Left lung (tissue), 10 donors: ENCODE results near the gene MPG. TPM values are rescaled to one million over a fixed set of nuclear protein-coding genes. Genes with fewer than 3 reads are reported as not detected.

ENCODE experiments used
- ATAC-seq: fragments of 200-7000 bp; cut with Tn5 transposase; one replicate; pipeline ENCODE4 v1.9.1; 2020; ENCODE audit warnings: moderate library complexity
- DNase-seq, 4 donors: peaks; one replicate each; pipeline ENCODE4 v3.0.0-alpha.2; 2013 to 2020
- H3K27ac ChIP-seq, 2 donors: fragments of 200-600 bp; sonication (generic) in 1 of 2; one replicate each; pipeline versions ENCODE4 v1.5.0 to v1.8.0; 2020 to 2021
- H3K27me3 ChIP-seq, 2 donors: fragments of 200-600 bp; sonication (generic) in 1 of 2; one replicate each; pipeline versions ENCODE4 v1.5.0 to v1.8.0; 2020 to 2021
- H3K36me3 ChIP-seq, 2 donors: fragments of 200-600 bp; sonication (generic) in 1 of 2; one replicate each; pipeline versions ENCODE4 v1.5.0 to v1.8.0; 2020 to 2021
- H3K4me1 ChIP-seq, 2 donors: fragments of 200-600 bp; one replicate each; pipeline ENCODE4 v1.8.0; 2021
- H3K4me3 ChIP-seq, 2 donors: fragments of 200-600 bp; sonication (generic) in 1 of 2; one replicate each; pipeline versions ENCODE4 v1.5.0 to v1.8.0; 2020 to 2021; ENCODE audit warnings: mild to moderate bottlenecking in 1 of 2
- H3K9me3 ChIP-seq, 2 donors: fragments of 200-600 bp; sonication (generic) in 1 of 2; one replicate each; pipeline versions ENCODE4 v1.5.0 to v1.8.0; 2020 to 2021
- intact Hi-C, 2 donors: fragments of 100-400 bp; cut with DNase I; formaldehyde crosslinking; loops; one replicate each; pipeline versions ENCODE4 v1.11.2 to v1.14.2; 2022
- polyA plus RNA-seq, 6 donors: library from polyadenylated mRNA; unstranded; fragments of 120-200 nt; gene quantifications; one replicate each; pipeline ENCODE4 v1.2.1, GENCODE V29; 2013; ENCODE audit not compliant: insufficient read length in 6 of 6
- total RNA-seq, 2 donors: library from RNA; stranded (reverse); fragmentation: NEBNext Ultra II Directional; extraction: Animal tissue kit (Norgen Biotek cat#: 25700); gene quantifications; one replicate each; pipeline ENCODE4 v1.2.1, GENCODE V29; 2021
- TF ChIP-seq, protein P1 (sequence below), 2 donors: fragments of 200-600 bp; sonication (generic) in 1 of 2; IDR thresholded peaks; one replicate each; pipeline versions ENCODE4 v1.5.0 to v1.8.0; 2021; ENCODE audit warnings: antibody characterized with exemption in 2 of 2
- donor health status: DM: no; HTN: yes; CAD: no.
- donor health status: DM: no; HTN: no; CAD: no.

The MPG gene
- total and polyA plus RNA-seq, 8 donors: 22.2 to 47.6 (median 29.5) TPM

DNA sequence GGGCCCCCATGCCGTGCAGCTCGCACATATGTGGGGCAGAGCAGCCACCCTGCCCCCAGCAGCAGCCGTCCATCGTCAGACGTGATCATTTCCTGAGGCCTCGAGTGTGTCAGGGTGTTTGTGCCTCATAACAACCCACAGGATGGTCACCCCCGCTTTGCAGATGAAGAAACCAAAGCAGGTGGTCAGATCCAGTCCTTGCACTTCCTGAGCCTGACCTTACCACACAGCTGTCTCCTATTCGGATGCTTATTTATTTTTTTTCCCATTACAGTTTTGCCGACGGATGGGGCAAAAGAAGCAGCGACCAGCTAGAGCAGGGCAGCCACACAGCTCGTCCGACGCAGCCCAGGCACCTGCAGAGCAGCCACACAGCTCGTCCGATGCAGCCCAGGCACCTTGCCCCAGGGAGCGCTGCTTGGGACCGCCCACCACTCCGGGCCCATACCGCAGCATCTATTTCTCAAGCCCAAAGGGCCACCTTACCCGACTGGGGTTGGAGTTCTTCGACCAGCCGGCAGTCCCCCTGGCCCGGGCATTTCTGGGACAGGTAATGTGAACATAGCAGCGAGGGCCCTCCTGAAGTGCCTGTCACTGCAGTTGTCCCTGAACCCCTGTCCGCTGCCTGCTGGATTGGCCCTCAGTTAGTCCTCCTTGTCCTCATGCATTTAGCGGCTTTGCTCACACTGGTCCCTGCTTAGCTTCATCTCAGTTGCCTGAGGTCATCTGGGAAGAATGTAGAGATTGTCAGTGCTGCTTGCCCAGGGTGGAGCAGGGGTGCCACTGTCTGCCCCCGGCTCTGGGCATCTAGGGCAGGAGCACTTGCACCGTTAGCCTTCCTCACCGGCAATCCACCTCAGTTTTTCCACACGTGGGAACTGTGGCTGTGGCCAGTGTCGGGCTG, 1.4 kb downstream of the MPG start:
- peaks cover 0 to 1% of the 10 kb centered on the region in 2 donors for H3K27me3 ChIP-seq
- peak overlapping the region in 1 of 2 donors; percentile 91 for H3K4me3 ChIP-seq
- peaks cover 0 to 26% of the 10 kb centered on the region in 2 donors for H3K36me3 ChIP-seq
- H3K4me1 ChIP-seq: peaks cover 33 to 60% of the 10 kb centered on the region in 2 donors
- DNase-seq: no peak
- peak overlapping the region; percentile 80 to 93 for H3K27ac ChIP-seq
- intact Hi-C loops: no loop called here
- no peak for ATAC-seq
- H3K9me3 ChIP-seq: no peaks in the 10 kb centered on the region
- TF ChIP-seq, protein P1, sequence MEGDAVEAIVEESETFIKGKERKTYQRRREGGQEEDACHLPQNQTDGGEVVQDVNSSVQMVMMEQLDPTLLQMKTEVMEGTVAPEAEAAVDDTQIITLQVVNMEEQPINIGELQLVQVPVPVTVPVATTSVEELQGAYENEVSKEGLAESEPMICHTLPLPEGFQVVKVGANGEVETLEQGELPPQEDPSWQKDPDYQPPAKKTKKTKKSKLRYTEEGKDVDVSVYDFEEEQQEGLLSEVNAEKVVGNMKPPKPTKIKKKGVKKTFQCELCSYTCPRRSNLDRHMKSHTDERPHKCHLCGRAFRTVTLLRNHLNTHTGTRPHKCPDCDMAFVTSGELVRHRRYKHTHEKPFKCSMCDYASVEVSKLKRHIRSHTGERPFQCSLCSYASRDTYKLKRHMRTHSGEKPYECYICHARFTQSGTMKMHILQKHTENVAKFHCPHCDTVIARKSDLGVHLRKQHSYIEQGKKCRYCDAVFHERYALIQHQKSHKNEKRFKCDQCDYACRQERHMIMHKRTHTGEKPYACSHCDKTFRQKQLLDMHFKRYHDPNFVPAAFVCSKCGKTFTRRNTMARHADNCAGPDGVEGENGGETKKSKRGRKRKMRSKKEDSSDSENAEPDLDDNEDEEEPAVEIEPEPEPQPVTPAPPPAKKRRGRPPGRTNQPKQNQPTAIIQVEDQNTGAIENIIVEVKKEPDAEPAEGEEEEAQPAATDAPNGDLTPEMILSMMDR (IDR thresholded peaks at IDR 0.05): no peak

DNA sequence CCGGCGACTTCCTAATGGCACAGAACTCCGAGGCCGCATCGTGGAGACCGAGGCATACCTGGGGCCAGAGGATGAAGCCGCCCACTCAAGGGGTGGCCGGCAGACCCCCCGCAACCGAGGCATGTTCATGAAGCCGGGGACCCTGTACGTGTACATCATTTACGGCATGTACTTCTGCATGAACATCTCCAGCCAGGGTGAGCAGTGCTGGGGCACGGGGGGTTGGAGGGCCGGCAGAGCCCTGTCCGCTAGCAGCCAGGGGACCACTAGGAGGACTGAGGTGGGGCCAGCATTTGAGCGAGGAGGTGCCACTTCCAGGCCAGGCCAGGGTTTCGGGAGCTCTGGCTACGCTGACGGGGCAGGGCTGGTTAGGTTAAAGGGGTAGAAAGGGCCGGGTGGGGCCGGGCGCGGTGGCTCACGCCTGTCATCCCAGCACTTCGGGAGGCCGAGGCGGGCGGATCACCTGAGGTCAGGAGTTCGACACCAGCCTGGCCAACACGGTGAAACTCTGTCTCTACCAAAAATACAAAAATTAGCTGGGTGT, 5.1 kb downstream of the MPG start:
- peaks cover 0 to 60% of the 10 kb centered on the region in 2 donors for H3K36me3 ChIP-seq

DNA sequence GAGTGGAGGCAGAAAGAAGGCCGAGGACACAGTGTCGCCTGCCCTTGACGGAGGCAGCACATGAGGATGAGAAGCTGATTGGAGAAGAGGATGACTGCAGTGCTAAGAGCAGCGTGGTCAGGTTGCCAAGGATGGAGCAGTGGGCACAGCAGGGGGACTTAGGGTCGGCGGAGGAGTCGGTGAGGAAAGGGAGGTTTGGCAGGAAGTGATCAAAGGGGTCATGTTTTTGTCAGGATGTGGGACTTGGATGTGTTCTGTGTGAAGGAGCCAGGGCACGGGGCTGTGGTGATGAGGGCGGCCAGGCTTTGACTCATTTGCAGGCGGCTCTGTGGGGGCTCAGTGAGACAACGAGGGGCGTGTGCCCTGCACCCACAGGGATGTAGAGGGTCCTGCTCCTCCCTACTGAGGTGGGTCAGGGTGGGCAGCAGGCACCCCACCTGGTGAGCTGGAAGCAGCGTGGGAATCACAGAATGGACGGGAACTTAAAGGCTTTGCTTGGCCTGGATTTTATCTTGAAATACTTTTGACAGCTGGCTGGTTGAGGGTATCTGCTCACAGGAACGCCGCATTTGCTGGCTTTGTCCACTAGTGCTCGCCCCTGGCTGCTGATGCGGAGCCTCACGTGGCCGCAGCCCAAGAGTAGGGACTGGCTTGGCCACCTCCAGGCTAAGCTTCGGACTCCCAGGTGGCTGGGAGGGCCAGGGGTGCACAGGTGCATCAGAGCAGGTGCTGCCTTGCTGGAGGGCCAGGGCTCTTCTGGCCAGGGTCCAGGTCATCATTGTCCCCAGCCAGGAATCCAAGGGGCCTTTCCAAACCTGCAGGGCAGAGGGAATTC, 6.0 kb downstream of the MPG start:
- Histone ChIP-seq H3K27me3 (no peaks in the 10 kb centered on the region), H3K4me1 (peaks cover 17 to 42% of the 10 kb centered on the region in 2 donors), H3K27ac (peak overlapping the region; percentile 60 to 73), H3K4me3 (no peak overlapping the region), H3K36me3 (peaks cover 0 to 69% of the 10 kb centered on the region in 2 donors), H3K9me3 (no peaks in the 10 kb centered on the region)
- TF ChIP-seq, protein P1 (IDR thresholded peaks at IDR 0.05): no peak
- peak; percentile 8 for ATAC-seq
- intact Hi-C loops: no loop called here
- DNase-seq: no peak

More for the DNA sequence above, 5.1 kb downstream of the MPG start:
- intact Hi-C loops: no loop called here
- Histone ChIP-seq H3K9me3 (no peaks in the 10 kb centered on the region), H3K27ac (no peak overlapping the region), H3K27me3 (no peaks in the 10 kb centered on the region), H3K4me3 (no peak overlapping the region), H3K4me1 (peaks cover 22 to 48% of the 10 kb centered on the region in 2 donors)
- DNase-seq (no peak), ATAC-seq (no peak)
- TF ChIP-seq, protein P1 (IDR thresholded peaks at IDR 0.05): no peak

DNA sequence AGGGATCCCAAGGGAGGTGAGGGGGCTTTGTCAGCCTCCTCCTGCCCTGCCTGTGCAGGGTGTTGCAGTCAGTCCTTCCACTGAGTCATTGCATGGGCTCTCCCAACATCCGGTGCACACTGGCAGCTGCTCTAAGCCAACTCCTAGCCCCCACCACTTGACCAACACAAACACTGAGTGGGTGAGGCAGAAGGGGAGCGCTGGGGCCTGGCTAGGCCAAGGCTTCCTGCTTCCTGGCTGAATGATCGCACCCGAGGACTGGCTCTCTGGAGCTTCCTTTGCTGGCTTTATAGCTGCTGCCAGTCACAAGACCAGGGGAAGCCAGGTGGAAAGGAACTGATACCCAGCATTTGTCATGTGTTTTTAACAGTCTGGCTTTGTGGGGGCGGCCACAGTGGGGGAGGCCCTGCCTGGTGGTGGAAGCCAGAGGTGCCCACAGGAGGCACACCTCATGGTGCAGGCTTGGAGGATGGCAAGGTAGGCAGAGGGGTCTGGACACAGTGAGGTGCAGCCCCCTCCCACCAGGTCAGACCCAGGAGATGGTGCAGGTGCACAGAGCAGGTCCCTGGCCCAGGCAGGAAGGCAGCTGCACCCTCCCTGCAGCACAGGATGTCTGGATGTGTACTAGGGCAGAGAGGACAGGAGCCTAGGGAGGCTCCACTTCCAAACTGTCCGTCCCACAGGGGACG, 6.8 kb downstream of the MPG start:
- H3K4me1 ChIP-seq: peaks cover 16 to 33% of the 10 kb centered on the region in 2 donors
- TF ChIP-seq, protein P1 (IDR thresholded peaks at IDR 0.05): no peak
- peak; percentile 83 for ATAC-seq
- peaks cover 0 to 71% of the 10 kb centered on the region in 2 donors for H3K36me3 ChIP-seq
- intact Hi-C loops: no loop called here
- DNase-seq: peak in 2 of 4 donors; percentile 36 to 73
- H3K9me3 ChIP-seq: no peaks in the 10 kb centered on the region
- H3K27me3 ChIP-seq: no peaks in the 10 kb centered on the region
- H3K4me3 ChIP-seq: no peak overlapping the region
- H3K27ac ChIP-seq: peak overlapping the region; percentile 60 to 73
